Right lobe of liver (tissue), 6 donors: ENCODE data around the gene AHNAK. TPM values are rescaled to one million over a fixed set of nuclear protein-coding genes. Genes with fewer than 3 reads are reported as not detected.

Source experiments
- ATAC-seq, 4 donors: fragments of 200-7000 bp; cut with Tn5 transposase; one replicate each; pipeline ENCODE4 v1.9.1; 2020; ENCODE audit warnings: mild to moderate bottlenecking in 4 of 4, moderate library complexity in 4 of 4
- DNase-seq, 3 donors: peaks; one replicate each; pipeline ENCODE4 v3.0.0-alpha.2; 2020
- H3K27ac ChIP-seq, 3 donors: fragments of 200-600 bp; one replicate each; pipeline ENCODE4 v1.8.0; 2022
- H3K27me3 ChIP-seq, 2 donors: fragments of 200-600 bp; one replicate each; pipeline ENCODE4 v1.8.0; 2022
- H3K36me3 ChIP-seq, 4 donors: fragments of 200-600 bp; sonication (generic) in 1 of 4; one replicate each; pipeline versions ENCODE4 v1.5.1 to v1.8.0; 2017 to 2022; ENCODE audit warnings: control low read depth in 1 of 4
- H3K4me1 ChIP-seq, 4 donors: fragments of 200-600 bp; sonication (generic) in 1 of 4; one replicate each; pipeline versions ENCODE4 v1.5.1 to v1.8.0; 2017 to 2022; ENCODE audit warnings: control low read depth in 1 of 4
- H3K4me3 ChIP-seq, 3 donors: fragments of 200-600 bp; one replicate each; pipeline ENCODE4 v1.8.0; 2022
- H3K9me3 ChIP-seq, 4 donors: fragments of 200-600 bp; sonication (generic) in 1 of 4; one replicate each; pipeline versions ENCODE4 v1.5.1 to v1.8.0; 2017 to 2022; ENCODE audit warnings: control low read depth in 1 of 4
- POLR2A ChIP-seq: fragments of 450-650 bp; IDR thresholded peaks from one replicate; pipeline ENCODE4 v1.6.1; 2017; ENCODE audit warnings: antibody characterized with exemption, mild to moderate bottlenecking
- WGBS: methylation state at CpG from one replicate; pipeline ENCODE4 v1.1.6; 2018; ENCODE audit warnings: low coverage, low lambda C conversion rate; ENCODE audit not compliant: insufficient coverage; ENCODE audit errors: missing lambda C conversion rate; 5-methylcytosine and 5-hydroxymethylcytosine counted together
- intact Hi-C, 2 donors: fragments of 100-400 bp; cut with DNase I; formaldehyde crosslinking; loops; one replicate each; pipeline versions ENCODE4 v1.11.2 to v1.14.1; 2022
- total RNA-seq, 6 experiments: library from RNA; depleted of rRNA in 2 of 6; stranded (reverse); fragments of >200 nt in 2 of 6; fragmentation: NEBNext Ultra II Directional in 3 of 6; extraction: Animal tissue kit (Norgen Biotek cat#: 25700) in 3 of 6; gene quantifications; one replicate each; pipeline versions ENCODE4 v1.1.0 to v1.2.4, GENCODE V29; 2016 to 2023
- TF ChIP-seq, protein P1 (sequence below), 4 donors: fragments of 200-600 bp in 3 of 4; fragments of 450-650 bp in 1 of 4; IDR thresholded peaks; one replicate each; pipeline versions ENCODE4 v1.5.1 to v1.8.0; 2016 to 2022; ENCODE audit warnings: antibody characterized with exemption in 4 of 4, mild to moderate bottlenecking in 2 of 4
- donor health status: DM: no; HTN: yes; CAD: no.
- donor health status: DM: no; HTN: no; CAD: no.
- donor health status: DM: no; HTN: no; CAD: no.
- donor health status: DM: no; HTN: yes; CAD: no.
- donor health status: DM: no; HTN: yes; CAD: no.

Gene AHNAK
- total RNA-seq, 6 experiments from 2014 or later = 91.0 to 180 (median 113) TPM

DNA sequence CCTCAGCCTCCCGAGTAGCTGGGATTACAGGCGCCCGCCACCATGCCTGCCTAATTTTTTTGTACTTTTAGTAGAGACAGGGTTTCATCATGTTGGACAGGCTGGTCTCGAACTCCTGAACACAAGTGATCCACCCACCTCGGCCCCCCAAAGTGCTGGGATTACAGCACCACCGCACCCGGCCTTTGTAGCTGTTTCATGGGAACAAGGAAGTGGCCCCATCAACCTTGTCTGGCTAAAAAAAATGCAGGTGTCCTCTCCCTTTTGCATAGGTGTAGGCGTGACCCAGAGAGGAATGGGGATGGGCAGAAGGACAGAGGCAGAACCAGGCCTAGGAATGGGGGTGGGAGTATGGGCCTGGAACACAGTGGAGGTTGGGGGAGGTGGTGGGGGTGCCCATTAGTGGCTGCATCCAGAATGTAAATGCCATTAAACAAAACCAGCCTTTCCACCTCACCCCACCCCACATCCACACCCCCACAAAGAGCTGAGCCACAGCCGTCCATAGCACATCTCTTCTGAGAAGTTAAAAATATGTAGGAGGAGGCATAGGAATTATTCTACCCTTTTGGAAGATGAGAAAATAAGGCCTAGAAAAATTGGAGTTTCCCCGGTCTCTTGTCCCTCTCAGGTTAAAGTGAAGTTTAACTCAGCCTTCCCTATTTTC lies 150.6 kb downstream of the AHNAK start:
- Histone ChIP-seq H3K4me1 (peaks cover 0 to 13% (median 6%) of the 10 kb centered on the region in 4 donors), H3K27me3 (no peaks in the 10 kb centered on the region), H3K27ac (no peak overlapping the region), H3K9me3 (no peaks in the 10 kb centered on the region), H3K4me3 (no peak overlapping the region), H3K36me3 (no peaks in the 10 kb centered on the region)
- TF ChIP-seq, protein P1, sequence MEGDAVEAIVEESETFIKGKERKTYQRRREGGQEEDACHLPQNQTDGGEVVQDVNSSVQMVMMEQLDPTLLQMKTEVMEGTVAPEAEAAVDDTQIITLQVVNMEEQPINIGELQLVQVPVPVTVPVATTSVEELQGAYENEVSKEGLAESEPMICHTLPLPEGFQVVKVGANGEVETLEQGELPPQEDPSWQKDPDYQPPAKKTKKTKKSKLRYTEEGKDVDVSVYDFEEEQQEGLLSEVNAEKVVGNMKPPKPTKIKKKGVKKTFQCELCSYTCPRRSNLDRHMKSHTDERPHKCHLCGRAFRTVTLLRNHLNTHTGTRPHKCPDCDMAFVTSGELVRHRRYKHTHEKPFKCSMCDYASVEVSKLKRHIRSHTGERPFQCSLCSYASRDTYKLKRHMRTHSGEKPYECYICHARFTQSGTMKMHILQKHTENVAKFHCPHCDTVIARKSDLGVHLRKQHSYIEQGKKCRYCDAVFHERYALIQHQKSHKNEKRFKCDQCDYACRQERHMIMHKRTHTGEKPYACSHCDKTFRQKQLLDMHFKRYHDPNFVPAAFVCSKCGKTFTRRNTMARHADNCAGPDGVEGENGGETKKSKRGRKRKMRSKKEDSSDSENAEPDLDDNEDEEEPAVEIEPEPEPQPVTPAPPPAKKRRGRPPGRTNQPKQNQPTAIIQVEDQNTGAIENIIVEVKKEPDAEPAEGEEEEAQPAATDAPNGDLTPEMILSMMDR (IDR thresholded peaks at IDR 0.05) = no peak
- TF ChIP-seq POLR2A = no peak
- intact Hi-C loops = no loop called here
- DNase-seq = no peak
- 83% methylated on average over 10 of the region's 10 CpGs for WGBS
- no peak for ATAC-seq

DNA sequence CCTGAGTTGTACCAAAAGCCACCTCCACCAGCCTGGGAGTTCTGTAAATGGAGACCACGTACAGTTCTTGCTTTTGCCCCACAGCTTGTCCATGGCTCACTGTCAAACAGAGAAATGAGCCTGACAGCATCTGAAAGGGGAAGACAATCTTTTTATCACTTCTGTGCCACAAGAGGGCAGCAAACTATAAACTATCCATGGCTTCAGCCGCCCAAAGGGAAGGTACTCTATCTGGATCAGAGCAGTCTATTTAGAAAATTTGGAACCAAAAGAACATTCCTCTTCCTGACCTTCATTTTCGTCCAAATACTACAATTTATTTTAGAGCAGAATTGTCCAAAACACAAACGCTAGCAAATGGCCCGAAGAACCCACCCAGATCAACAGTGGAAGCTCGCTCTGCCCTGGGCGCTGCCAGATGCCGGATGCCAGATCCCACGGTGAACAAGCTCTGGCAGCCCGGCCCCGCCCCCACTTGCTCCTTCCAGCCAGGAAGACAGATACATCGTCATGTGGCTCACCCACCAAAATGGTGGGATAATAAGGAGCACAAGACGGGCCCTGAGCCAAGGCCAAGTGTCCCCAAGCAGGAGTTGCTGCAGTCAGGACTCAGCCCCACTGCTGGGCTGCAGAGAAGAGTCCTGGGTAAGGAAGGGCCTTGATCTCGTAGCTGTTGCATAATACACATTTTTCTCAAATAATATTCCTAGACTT lies 151.6 kb downstream of the AHNAK start:
- WGBS = 9% methylated on average over 14 of the region's 14 CpGs
- intact Hi-C loops = no loop called here

DNA sequence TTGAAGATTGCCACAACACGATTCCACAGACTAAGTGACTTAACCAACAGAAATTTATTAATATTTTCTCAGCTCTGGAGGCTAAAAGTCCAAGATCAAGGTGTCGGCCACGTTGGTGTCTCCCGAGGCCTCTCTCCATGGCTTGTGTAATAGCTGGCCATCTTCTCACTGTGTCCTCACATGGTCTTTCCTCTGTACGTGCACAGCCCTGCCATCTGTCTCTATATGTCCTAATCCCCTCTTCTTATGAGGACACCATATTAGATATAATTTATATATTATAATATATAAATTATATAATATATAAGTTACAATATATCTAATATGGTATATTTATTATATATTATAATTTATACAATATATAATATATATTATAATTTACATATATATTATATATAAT lies 152.9 kb downstream of the AHNAK start:
- Histone ChIP-seq H3K27ac (no peak overlapping the region), H3K4me3 (no peak overlapping the region), H3K9me3 (no peaks in the 10 kb centered on the region), H3K36me3 (no peaks in the 10 kb centered on the region), H3K27me3 (no peaks in the 10 kb centered on the region), H3K4me1 (peaks cover 0 to 13% (median 6%) of the 10 kb centered on the region in 4 donors)
- WGBS = 55% methylated on average over 5 of the region's 5 CpGs
- intact Hi-C loops = no loop called here
- TF ChIP-seq, protein P1 (IDR thresholded peaks at IDR 0.05) = peak in 1 of 4 donors; percentile 2
- TF ChIP-seq POLR2A = no peak
- ATAC-seq = no peak
- DNase-seq = no peak

More for the DNA sequence above, 151.6 kb downstream of the AHNAK start:
- ATAC-seq = peak; percentile 85 to 94 (median 90)
- H3K27ac ChIP-seq = no peak overlapping the region
- H3K4me3 ChIP-seq = peak overlapping the region in 2 of 3 donors; percentile 38
- peak; percentile 76 to 79 (median 78) for DNase-seq
- H3K27me3 ChIP-seq = no peaks in the 10 kb centered on the region
- TF ChIP-seq POLR2A = no peak
- TF ChIP-seq, protein P1 (IDR thresholded peaks at IDR 0.05) = peak; percentile 69 to 75 (median 73)
- H3K36me3 ChIP-seq = no peaks in the 10 kb centered on the region
- no peaks in the 10 kb centered on the region for H3K9me3 ChIP-seq
- H3K4me1 ChIP-seq = peaks cover 0 to 13% (median 6%) of the 10 kb centered on the region in 4 donors

DNA sequence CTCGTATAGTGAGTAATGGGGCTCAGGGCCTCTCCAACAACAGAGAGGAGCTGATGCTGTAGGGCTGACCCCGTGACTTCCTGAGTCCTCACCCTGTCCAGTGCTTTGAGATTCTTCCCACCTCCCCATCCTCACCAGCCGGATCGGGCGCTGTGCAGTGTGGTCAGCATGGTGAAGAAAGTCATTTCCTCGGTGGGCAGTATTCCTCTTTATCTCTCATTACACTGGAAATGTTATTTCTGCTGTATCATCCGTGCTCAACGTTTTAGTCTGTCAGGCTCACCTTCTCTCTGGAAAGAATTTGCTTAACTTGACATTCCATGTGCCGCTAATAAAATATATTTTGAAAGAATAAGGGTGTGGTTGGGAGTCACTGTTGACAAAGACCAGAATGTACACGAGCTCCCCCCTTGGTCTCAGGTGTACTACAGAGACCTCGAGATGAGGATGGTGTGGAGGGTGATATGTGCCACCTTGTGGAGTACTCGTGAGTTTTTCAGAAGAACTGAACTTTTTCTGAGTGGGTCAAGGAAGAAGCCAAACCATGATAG lies 153.5 kb downstream of the AHNAK start:
- Histone ChIP-seq H3K27me3 (no peaks in the 10 kb centered on the region), H3K4me1 (peaks cover 0 to 9% (median 4%) of the 10 kb centered on the region in 4 donors), H3K27ac (no peak overlapping the region), H3K9me3 (no peaks in the 10 kb centered on the region), H3K36me3 (no peaks in the 10 kb centered on the region), H3K4me3 (no peak overlapping the region)
- no peak for DNase-seq
- WGBS = 36% methylated on average over 11 of the region's 12 CpGs
- intact Hi-C loops = no loop called here
- TF ChIP-seq POLR2A = no peak
- TF ChIP-seq, protein P1 (IDR thresholded peaks at IDR 0.05) = peak; percentile 3 to 15 (median 14)
- ATAC-seq = peak in 1 of 4 donors; percentile 10
